GM19193 (cell line): ENCODE results near the gene ADAMTS12.

Source experiments
- POLR2A ChIP-seq: IDR thresholded peaks from 4 replicates; pipeline ENCODE4 v1.6.1; 2011; ENCODE audit not compliant: insufficient read depth, insufficient read length; ENCODE audit errors: extremely low read depth

Gene ADAMTS12

DNA sequence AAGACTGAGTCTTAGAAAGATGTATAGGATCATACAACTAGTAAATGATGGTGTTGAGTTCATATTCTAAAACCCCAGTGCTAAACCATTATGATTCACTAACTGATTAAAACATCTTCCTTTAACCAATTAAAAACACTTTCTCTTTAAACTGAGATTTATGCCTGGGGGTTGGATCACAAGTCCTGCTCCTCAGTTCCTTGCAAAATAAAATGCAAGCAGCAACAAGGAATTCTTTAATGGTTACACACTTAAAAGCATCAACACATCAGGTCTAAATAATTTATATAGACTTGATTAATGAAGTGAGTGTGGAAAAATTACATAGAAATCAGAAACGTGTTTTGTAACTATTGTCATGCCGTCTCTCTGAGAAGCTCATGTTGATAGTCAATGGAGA, 261.8 kb downstream of the ADAMTS12 start:
- no peak for TF ChIP-seq POLR2A

DNA sequence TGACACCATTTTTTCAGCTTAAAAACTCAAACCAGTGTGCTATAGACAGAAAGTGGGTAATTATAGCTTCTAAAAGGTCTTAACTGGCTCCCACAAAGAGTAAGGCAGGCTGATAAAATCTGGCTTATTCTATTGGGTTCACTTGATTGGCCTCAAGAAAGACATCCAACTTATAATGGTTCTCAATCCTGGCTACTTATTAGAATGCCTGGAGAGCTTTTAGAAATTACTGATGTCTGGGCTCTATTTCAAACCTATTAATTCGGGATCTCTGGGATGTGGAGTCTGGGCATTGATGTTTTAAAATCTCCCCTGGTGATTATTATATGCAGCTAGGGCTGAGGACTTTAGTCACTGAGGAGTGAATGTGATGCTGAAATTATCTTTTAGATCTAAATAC, 263.0 kb downstream of the ADAMTS12 start:
- TF ChIP-seq POLR2A, result no peak

DNA sequence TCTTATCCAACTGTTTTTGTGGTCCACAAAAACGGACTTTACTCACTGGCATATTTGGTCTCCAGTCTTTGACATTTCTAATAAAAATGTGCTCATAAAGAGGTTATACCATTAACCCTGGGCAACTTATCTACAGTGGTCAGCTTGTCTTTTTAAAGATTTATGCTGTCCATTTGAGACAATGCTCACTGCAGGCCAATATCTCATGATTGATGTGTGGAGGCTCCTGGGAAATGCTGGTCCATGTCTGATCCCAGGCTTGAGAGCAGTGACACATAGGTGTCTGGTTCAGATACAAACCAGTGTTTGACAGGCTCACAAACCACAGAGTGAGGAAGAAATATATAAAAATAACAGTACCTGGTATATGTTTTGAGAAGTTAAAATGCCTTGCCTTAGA, 270.3 kb downstream of the ADAMTS12 start:
- no peak for TF ChIP-seq POLR2A

DNA sequence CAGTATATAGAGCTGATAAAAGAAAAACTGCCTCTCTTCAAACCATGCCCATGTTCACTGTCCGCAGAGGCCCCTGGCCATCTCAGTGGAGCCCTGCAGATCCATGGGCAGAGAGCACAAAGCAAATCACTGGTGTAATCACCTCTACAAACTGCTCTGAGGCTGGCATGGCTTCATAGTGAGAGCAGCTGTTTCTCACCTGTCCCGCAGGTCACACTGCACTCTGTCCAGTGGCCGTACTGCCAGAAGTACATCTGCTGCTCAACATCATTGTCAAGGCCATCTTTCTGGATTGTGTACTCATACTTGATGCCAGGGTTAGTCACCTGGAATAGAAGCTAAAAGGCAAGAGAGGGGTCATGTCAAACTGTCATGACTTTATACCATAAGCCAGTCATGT, 277.8 kb downstream of the ADAMTS12 start:
- no peak for TF ChIP-seq POLR2A

DNA sequence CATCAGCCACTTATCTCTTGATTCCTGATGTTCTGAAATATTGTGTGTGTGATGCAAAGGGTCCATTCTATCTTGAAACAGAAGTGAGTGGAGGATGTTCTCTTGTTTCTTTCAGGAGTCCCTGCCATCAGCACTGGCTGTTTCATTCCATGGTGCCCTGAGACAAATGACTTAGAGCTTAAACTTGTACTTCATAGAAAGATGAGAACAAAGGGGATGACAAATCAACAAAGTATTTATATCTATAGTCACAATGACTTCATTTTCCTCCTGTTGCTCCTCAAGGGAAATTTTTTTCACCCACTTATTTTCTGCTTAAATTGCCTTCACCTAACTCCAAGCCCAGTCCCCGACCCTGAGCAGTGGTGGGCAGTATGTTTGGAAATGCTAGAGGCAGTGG, 279.4 kb downstream of the ADAMTS12 start:
- TF ChIP-seq POLR2A, result no peak

DNA sequence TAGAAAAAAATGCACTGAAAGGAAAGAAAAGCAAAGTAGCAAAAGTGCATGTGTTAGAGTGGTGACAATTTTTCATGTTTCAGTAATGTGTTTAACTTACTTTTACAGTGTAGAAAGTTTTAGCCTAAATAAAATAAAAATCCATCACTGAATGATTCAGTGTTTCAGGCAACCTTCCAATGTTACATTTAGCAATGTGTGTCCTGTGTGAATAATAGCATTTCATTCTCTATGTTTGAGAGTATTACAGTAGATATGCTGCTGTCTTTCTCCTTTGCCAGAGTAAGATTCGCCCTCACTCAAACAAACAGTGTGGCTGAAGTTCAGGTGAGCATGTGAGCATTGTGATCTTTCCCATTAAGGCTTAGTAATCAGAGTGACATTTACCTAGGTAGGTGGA, 279.9 kb downstream of the ADAMTS12 start:
- no peak for TF ChIP-seq POLR2A

DNA sequence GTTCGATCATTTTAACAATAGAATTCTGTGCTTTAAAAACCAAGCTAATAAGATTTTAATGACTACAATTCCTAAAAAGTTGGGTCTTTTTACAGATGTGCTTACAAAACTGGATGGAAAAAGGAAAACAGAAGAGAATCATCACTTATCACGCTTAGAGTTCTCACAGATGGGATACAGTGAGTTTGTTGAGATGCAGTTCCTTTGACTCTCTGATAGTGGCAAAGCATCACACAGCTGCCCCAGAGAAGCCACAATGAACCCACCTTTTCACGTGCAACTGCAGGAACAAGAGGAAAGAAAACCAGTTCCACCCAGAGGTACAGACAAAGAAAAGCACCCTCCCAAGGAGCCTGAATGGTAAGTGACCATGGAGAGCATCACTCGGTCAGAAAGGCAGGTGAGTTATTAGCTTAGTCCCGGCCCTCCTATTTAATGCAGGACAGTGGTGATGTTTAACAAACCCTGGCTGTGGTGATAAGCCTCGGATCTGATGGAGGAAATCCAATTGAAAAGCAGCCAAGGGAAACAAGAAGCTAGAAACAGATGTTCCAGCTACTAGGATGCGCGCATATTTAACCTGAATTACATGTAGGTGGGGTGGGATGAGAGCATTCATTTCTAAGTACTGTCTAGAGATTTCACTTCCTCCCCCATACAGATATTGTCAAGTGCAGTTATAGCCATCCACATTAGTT, 283.3 kb downstream of the ADAMTS12 start:
- TF ChIP-seq POLR2A, result no peak

DNA sequence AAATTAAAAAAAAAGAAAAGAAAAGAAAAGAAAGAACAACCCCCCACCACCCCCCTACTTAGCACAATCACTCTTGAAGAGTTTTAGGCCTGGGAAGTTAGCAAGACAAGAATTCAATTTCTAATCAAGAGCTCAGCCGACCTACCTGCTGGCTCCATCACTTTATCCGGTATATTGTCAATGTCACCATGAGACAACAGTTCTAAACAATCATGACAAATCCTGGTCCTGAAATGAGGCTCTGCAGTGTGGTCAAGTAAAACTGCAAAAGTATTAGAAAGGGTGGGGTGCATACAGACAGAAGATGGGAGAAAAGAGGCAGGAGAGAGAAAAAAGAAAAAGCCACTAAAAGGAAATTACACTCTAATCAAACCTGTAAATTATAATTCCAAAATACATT, 287.3 kb downstream of the ADAMTS12 start:
- no peak for TF ChIP-seq POLR2A

DNA sequence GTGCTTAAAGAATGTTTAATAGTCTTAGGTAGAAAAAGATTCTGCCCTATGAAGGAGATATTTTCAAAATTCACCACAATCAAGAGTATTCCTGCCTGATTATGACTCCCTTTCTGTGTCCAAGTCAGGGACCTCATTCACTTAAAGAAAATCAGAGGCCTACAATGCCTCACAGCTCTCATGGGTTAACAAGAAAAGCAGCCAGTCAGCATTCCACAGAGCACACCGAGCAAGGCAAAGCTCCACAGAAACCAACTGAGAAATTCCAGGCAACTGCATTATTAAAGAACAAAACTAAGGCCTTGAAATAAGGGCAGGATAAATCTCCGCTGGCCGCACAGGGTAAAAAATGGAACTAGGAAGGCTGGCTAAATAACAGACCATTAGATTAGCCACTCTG, 289.9 kb downstream of the ADAMTS12 start:
- TF ChIP-seq POLR2A, result no peak

DNA sequence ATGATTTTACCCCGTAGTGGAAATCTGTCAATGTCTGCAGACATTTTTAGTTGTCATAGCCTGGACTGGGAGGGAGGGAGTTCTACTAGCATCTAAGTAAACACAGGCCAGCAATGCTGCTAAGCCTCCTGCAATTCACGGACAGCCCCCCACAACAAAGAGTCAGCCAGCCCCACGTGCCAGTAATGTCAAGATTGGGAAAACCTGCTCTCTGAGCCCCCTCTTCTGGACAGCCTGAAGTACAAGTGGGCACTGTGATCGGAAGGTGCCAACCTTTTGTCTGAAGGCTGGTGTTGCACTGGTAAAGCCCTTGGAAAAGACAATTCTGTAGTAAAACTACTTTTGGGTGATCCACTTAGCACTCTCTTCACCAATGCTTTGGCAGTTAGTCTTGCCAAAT, 296.5 kb downstream of the ADAMTS12 start:
- no peak for TF ChIP-seq POLR2A

DNA sequence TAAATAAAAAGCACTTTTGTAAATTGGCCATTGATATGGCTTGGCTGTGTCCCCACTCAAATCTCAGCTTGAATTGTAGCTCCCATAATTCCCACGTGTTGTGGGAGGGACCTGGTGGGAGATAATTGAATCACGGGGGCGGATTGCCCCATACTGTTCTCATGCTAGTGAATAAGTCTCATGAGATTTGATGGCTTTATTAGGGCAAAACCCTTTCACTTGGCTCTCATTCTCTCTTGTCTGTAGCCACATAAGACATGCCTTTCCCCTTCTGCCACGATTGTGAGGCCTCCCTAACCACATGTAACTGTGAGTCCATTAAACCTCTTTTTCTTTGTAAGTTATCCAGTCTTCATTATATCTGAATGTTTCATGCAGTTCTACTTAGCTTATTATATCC, 297.8 kb downstream of the ADAMTS12 start:
- no peak for TF ChIP-seq POLR2A

DNA sequence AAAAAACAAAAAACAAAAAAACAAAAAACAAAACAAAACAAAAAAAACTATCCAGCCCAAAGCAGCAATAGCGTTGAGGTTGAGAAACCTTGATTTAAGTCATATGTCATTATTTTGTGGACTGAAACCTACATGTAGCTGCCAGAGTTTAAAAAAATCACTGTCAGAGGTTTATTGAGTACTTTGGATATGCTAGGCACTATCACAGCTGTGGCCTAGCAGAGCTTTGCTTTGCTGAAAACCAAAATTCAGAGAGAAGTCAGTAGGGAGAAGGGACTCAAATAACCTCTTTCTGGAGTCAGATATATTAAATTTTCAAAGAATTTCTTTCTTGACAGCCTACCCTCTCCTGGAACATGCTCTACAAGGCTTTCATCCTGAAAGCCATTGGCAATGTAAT, 299.5 kb downstream of the ADAMTS12 start:
- no peak for TF ChIP-seq POLR2A

DNA sequence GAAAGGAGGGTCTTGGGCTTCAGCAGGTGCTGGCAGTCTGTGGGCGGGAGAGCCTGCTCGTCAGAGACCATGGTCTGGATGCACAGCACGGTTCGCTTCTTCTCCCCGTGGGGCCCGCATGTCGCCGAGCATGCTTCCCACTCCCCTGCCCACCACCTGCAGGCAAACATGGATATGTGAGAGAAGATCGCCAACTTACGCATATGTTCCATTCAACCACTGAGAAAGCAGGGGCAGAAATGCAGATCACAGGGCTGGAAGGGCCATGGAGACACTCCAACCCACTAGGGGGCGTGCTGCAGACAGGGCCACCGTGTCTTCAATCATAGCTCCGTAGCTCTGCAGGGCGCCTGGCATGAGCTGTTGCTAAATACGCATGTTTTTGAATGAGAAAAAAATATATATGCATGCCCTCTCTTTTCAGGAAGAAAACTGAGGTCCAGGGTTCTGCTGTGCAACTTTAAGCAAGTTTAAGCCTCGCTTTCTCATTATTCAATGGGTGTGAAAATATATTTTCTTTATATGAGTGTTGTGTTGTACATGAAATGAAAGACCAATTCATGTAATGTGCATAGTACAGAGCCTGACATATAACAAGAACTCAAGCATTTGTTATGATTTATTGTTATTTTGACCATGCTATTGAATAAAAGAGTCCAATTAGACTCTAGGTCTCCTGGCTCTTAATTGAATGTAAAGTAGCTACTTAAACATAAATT, 303.0 kb downstream of the ADAMTS12 start:
- TF ChIP-seq POLR2A, result no peak

DNA sequence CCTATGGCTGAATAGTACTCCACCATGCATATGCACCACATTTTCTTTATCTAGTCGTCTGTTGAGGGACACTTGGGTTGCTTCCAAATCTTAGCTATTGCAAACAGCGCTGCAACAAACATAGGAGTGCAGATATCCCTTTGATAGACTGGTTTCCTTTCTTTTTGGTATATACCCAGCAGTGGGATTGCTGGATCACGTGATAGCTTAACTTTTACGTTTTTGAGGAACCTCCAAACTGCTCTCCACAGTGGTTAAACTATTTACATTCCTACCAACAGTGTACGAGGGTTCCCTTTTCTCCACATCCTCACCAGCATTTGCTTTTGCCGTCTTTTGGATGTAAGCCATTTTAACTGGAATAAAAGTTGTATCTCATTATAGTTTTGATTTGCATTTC, 308.5 kb downstream of the ADAMTS12 start:
- no peak for TF ChIP-seq POLR2A

DNA sequence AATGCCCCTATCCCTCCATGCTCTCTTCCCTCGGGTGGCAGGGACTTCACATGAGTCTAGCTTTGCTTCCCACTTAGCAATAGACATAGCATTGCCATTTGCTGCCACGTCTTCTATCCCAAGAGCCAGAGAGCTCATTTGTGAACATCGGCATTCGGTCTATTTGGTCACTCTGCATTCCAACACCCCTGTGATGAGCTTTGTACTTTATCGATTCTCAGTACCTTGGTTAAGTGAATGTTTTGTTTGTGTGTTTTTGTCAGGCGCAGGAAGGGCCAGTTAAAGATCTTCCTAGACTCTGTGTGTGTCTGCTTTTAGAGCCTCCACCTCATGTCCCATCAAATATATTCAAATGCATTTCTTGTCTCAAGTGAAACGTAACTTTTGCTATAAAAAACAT, 309.4 kb downstream of the ADAMTS12 start:
- TF ChIP-seq POLR2A, result no peak

DNA sequence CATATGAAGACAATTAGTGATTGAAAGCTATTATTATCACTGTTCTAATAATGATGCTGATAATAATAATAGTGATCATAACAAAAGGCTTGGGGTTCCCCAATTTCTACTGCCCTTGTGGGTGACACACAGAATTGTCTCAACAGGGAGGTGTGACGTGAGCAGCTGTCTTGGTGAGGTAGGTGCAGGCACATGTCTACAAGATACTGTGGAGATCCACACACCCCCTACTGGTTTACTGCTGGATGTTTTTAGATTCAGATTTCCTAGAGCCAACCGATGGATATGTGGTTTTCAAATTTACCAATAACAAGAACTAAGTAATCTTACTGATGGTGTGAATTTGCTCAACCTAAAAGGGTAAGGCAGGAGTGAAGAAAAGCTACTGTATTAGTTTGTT, 312.0 kb downstream of the ADAMTS12 start:
- no peak for TF ChIP-seq POLR2A
